ENCODE results near the gene PCDH9.

- no peak for TF ChIP-seq CTCF (IDR thresholded peaks at IDR 0.05)
- TF ChIP-seq POLR2A (IDR thresholded peaks at IDR 0.05) = no peak
Measured at GRCh38 chr13:67175836-67176459, 54.2 kb downstream of the PCDH9 start.

All from heart left ventricle (tissue), 13 donors.